ENCODE measurements around the gene PEAK1. TPM values are rescaled to one million over a fixed set of nuclear protein-coding genes. Genes with fewer than 3 reads are reported as not detected.
"Not testable (repeated sequence)": the region's sequence is repeated elsewhere in the genome, so short reads cannot be mapped to it uniquely, and the experiment has no call there.

The PEAK1 gene
- total RNA-seq, 1 experiment from 2014 or later = 36.7 TPM

DNA sequence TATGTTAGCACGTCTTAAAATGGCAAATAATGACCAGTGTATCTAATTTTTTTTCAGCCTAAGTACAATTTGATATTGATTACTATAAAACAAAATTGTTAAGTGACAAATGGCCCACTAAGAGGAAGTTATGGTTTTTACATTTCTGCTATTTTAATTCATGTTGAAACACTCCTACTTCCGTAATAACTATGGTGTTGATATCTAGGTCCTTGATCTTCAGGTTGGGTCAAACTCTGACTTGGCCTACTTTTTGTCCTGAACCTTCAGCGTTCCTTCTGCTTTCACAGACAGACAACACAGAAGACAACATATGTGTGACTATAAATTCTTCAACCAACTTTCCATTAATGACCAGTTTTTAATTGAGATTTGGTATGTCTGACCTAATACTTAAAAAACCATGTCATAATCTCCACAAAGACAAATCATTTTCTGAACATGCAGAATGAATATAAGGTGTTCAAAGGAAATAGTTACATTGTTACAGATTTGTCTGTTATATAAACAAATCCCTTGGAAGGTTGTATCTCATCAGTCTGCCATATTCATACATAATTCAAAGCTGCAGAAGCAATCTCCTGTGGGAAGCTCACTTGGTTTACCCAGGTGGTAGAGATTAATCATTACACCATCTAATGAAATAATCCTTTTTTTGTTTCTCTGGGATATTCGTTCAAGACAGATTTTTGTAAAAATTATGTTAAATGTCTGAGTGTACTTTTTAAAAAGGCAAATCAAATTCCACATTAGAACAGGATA lies 256.9 kb downstream of the PEAK1 start:
- ChIA-PET CTCF (no interaction called here), POLR2A (ENCODE audit: low non-redundant PET) (no interaction called here)
- no peak overlapping the region for H3K27ac ChIP-seq (ENCODE audit: low read depth, low read length, poor library complexity, severe bottlenecking)
- TF ChIP-seq EZH2 (IDR thresholded peaks at IDR 0.05; ENCODE audit: borderline replicate concordance, low read depth, low read length, poor library complexity, severe bottlenecking) = no peak
- TF ChIP-seq, protein P1, sequence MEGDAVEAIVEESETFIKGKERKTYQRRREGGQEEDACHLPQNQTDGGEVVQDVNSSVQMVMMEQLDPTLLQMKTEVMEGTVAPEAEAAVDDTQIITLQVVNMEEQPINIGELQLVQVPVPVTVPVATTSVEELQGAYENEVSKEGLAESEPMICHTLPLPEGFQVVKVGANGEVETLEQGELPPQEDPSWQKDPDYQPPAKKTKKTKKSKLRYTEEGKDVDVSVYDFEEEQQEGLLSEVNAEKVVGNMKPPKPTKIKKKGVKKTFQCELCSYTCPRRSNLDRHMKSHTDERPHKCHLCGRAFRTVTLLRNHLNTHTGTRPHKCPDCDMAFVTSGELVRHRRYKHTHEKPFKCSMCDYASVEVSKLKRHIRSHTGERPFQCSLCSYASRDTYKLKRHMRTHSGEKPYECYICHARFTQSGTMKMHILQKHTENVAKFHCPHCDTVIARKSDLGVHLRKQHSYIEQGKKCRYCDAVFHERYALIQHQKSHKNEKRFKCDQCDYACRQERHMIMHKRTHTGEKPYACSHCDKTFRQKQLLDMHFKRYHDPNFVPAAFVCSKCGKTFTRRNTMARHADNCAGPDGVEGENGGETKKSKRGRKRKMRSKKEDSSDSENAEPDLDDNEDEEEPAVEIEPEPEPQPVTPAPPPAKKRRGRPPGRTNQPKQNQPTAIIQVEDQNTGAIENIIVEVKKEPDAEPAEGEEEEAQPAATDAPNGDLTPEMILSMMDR (conservative IDR thresholded peaks at IDR 0.05; ENCODE audit: low read depth, low read length) = no peak
- no peaks in the 10 kb centered on the region for H3K27me3 ChIP-seq (replicated peaks; ENCODE audit: insufficient read depth, low read depth, low read length, poor library complexity)
- no peak for DNase-seq (ENCODE audit: low spot score)
- BruUV-seq (replicated peaks) = no TSS peak
- no peaks in the 10 kb centered on the region for H3K4me1 ChIP-seq (ENCODE audit: insufficient read depth, low read length, poor library complexity, severe bottlenecking)
- H3K4me3 ChIP-seq (ENCODE audit: low read depth, low read length, poor library complexity, severe bottlenecking) = no peak overlapping the region
- no peaks in the 10 kb centered on the region for H3K9me3 ChIP-seq (ENCODE audit: low read depth, low read length, poor library complexity, severe bottlenecking)
- H3K36me3 ChIP-seq (ENCODE audit: insufficient read depth, low read length, poor library complexity, severe bottlenecking) = no peaks in the 10 kb centered on the region
- intact Hi-C loops (cut with micrococcal nuclease; ENCODE audit: unreplicated experiment) = no loop called here

DNA sequence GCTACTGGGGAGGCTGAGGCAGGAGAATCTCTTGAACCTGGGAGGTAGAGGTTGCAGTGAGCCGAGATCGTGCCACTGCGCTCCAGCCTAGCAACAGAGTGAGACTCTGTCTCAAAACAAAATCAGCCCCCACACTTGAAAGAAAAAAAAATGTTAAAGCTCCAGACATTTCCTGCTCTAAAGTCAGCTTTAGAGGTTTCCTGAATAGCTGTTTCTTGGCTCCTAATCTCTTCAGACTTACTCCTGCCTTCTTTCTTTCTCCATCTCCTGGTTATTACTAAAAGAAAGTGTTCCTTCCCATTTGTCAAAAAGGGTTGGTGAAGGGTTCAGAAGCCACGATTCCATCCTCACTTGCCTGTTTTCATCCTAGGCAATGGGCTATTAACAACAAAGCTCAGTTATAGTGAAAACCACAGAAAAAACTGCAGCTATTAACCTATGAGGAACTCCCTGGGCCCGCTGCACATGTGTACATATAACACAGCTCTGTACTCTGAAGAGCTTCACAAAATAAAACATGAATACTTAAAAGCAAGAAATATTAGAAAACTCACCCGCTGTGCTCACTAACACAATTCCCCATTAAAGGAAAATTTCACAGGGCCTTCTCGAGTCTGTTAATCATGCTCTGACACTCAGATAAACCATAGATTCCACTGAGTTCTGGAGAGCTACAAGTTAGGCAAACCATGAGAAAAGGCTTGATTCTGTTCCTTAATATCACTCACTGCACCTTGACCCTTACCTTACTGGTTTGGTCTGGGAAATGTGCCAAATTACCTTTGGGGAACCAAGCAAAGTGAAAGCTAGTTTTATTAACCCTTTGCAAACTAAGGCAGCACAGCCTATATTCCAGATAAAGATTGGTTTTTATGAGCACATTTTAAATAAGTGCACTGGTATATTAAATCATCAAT lies 259.1 kb downstream of the PEAK1 start:
- CTCF ChIA-PET = interaction anchor here (0.6 kb wide), 1 partner anchor 27 kb away, joined by 4 read pairs; no protein-coding TSS in a partner anchor
- Histone ChIP-seq H3K27me3 (replicated peaks; ENCODE audit: insufficient read depth, low read depth, low read length, poor library complexity) (no peaks in the 10 kb centered on the region), H3K4me1 (ENCODE audit: insufficient read depth, low read length, poor library complexity, severe bottlenecking) (no peaks in the 10 kb centered on the region), H3K4me3 (ENCODE audit: low read depth, low read length, poor library complexity, severe bottlenecking) (no peak overlapping the region), H3K27ac (ENCODE audit: low read depth, low read length, poor library complexity, severe bottlenecking) (no peak overlapping the region), H3K36me3 (ENCODE audit: insufficient read depth, low read length, poor library complexity, severe bottlenecking) (peaks cover 7% of the 10 kb centered on the region), H3K9me3 (ENCODE audit: low read depth, low read length, poor library complexity, severe bottlenecking) (no peaks in the 10 kb centered on the region)
- TF ChIP-seq EZH2 (IDR thresholded peaks at IDR 0.05; ENCODE audit: borderline replicate concordance, low read depth, low read length, poor library complexity, severe bottlenecking) = no peak
- TF ChIP-seq, protein P1 (conservative IDR thresholded peaks at IDR 0.05; ENCODE audit: low read depth, low read length) = no peak
- BruUV-seq (replicated peaks) = no TSS peak
- intact Hi-C loops (cut with micrococcal nuclease; ENCODE audit: unreplicated experiment) = no loop called here
- POLR2A ChIA-PET (ENCODE audit: low non-redundant PET) = no interaction called here
- DNase-seq (ENCODE audit: low spot score) = no peak

GRCh38 chr15:77156000-77156399 lies 263.9 kb downstream of the PEAK1 start:
- BruUV-seq (replicated peaks); CTCF ChIA-PET: not testable (repeated sequence)

More at GRCh38 chr15:77156000-77156399, 263.9 kb downstream of the PEAK1 start:
- H3K27ac ChIP-seq (ENCODE audit: low read depth, low read length, poor library complexity, severe bottlenecking); H3K9me3 ChIP-seq (ENCODE audit: low read depth, low read length, poor library complexity, severe bottlenecking); H3K4me3 ChIP-seq (ENCODE audit: low read depth, low read length, poor library complexity, severe bottlenecking); H3K27me3 ChIP-seq (replicated peaks; ENCODE audit: insufficient read depth, low read depth, low read length, poor library complexity); POLR2A ChIA-PET (ENCODE audit: low non-redundant PET); H3K4me1 ChIP-seq (ENCODE audit: insufficient read depth, low read length, poor library complexity, severe bottlenecking); H3K36me3 ChIP-seq (ENCODE audit: insufficient read depth, low read length, poor library complexity, severe bottlenecking); DNase-seq (ENCODE audit: low spot score); intact Hi-C loops (cut with micrococcal nuclease; ENCODE audit: unreplicated experiment): not testable (repeated sequence)
